GM21390 (cell line): ENCODE results near the gene ATRN.

Source experiments
- ATAC-seq: cut with Tn5 transposase; IDR thresholded peaks from one replicate; pipeline ENCODE4 v1.9.1; 2021; ENCODE audit not compliant: unreplicated experiment

The ATRN gene

GRCh38 chr20:3673221-3674070 is 202.6 kb downstream of the ATRN start:
- no peak for ATAC-seq

GRCh38 chr20:3674447-3674846 is 203.6 kb downstream of the ATRN start:
- no peak for ATAC-seq

DNA sequence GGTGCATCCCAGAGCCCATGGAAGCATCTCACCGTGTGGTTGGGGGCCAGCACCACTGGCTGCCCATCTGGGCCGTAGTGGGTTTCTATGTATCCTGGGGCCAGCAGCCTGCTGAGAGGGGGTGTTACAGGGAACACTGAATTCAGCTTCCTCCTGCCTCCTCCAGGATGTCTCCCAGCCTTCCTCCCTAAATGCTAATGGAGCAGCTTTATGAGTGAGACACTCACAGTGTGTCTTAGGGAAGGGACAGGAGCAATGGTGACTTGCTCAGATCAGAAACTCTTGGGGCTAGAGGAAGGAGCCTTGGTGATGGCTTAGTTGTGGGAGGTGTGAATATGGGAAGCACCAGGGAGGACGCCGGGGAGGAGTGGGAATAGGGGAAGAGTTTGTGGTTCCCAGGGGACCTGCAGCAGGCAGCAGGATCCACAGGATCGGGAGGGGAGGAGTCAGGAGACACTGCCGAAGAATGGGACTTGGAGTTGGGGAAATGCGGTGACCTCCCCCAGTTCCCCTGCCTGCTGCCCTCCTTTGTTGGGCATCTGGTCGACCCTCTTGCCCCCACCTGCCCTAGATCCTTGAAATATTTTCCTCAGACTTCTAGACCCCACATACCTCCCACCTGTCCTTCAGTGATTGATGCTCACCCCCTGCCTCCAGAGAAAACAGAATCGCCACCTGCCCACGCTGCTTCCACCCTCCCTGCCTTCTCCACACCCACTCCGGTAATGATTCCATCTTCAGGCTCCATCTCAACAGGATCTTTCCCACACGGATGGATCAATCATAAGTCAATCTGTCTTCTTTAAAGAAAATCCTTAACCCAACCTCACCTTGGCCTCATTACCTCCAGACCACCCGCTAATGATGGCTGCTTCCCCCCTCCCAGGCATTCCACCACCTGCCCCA is 204.4 kb downstream of the ATRN start:
- ATAC-seq, result no peak

DNA sequence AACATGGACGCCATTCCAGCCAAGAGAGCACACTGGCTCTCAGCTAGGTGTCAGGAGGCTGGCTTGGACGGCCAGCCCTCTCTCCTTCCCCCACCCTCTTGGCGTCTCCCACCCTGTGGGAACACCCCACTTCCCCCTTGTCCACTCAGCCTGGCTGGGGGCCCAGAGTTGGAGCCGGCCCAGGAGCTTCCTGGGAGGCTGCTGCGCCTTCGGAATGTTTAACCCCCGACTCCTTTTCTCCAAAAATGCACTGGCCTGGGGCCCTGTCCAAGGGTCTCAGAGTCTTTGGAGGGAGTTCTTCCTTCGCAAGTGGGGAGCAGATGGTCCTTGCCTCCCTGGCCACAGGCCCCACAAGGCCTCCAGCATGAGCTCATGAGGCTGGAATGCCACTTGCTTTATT is 206.9 kb downstream of the ATRN start:
- ATAC-seq, result no peak

DNA sequence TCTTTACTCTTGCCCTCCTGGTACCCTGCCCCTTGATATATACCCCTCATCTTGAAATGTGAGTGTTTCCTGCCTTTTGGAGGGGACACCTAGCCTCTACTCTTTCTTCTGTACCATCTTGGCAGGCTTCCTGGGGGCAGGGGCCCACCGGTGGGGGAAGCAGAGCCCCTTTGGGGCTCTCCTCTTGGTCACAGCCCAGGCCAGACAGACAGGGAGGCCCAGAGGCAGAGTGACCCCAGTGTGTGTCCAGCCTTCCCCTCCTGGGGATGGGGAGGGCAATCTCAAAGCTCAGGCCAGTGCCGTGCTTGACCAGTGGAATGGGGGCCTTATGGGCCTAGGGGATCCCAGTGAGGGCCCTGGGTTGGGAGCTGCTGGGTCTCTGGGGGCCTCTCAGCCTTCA is 207.4 kb downstream of the ATRN start:
- ATAC-seq, result no peak

DNA sequence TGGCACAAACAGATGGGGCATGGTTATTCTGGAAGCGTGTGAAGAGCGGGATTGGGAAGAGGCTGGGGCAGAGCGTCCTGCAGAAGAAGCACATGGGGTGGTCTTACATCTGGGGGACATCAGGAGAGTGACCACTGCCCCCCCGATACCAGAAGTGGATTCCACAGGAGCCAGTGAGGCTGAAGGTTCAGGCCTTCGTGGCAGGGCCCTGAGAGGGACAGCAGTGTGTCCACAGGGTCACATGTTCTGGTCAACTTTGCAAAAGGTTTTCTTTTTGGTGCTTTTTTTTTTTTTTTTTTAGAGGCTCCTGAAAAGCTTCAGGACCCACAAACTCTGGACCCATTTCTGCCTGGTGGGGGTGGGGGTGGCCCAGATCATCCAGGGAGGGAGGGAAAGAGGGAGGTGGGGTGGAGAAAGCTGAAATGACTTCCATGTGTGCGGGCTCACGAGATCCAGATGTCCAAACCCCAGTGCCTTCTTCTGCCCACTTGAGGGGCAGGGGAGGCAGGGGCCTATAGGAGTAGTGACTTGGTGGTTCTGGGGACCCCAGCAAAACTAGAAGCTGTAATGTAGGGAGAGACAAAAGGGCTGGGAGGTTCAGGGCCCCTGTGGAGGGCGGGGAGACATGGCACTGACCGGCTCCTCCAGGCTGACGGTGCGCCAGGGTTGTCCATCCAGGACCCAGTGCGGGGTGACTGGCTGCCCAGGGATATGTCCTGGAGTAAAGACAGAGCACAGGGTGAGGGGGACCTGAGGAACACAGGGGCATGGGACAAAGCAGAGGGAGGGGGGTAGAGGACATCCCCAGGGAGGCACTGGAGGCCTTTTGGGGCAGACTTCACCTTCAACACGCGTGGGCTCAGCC is 208.3 kb downstream of the ATRN start:
- ATAC-seq, result no peak

DNA sequence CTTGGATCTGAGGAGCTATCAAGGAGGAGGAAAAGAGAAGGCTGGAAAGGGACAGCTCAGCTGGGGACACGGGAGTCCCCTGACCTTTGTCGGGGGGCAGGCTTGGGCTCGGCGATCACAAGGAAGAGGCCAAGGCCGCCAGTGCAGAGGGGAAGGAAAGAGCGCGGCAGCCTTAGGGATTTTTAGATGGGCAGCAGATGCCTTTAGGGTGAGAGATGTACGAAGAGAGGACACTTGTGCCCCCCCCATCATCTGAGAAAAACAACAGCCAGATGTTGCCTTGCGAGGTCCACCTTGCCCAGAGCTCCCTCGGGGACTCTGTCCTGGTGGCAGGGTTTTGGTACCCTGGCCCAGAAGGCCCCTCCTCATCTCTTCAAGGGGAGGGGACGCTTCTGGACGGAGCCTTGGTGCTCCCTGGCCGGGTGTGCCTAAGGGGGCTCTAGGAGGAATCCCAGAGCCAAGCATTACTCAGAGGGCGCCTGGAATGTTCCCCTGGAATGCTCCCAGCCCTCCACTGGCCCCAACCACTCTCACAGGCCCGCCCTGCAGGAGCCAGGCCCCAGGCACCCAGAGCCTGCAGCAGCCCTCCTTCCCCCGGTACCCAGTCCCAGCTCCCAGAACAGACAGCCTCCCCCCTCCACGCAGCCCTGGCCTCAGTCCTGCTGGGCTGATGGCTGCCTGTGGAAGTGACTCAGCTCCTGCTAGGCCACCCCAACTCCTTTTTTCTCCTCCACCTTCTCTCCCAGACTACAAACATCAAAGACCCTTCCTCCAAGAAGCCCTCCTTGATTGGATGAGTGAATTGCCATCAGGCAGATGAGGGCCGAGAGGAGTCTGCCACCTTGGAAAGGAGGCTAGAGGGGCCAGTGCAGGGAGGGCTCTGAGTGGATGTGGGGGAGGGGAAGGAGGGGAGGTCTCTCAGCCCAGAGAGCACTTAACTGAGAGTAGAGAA is 209.2 kb downstream of the ATRN start:
- ATAC-seq, result no peak

DNA sequence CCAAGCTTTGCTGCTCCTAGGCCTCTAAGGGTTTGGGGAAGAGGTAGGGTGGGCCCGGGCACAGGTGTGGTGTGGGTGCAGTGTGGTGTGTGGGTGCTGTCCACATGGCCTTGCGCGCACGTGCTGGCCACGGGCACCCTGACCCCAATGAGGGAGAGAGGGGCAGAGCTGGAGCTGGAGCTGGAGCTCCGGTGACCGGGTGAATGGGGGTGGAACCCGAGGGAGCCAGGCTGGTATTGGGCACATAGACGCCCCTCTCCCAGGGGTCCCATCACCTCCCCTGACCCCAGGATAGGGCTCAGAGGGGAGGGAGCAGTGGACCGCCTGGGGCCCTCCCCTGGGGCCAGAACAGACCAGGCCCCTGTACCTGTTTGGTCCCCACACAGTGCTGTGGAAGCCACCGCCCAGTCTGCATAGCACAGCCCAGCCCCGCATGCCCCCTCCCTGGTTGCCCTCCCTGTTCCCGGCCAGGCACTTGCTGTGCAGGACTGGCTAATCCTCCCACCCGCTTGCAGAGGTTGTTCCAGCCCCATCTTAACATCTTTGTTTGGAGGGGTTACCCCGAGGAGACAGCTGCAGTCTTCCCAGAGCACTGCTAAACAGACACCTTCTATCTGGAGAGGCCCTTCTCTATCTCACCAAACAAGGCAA is 210.0 kb downstream of the ATRN start:
- ATAC-seq, result no peak

DNA sequence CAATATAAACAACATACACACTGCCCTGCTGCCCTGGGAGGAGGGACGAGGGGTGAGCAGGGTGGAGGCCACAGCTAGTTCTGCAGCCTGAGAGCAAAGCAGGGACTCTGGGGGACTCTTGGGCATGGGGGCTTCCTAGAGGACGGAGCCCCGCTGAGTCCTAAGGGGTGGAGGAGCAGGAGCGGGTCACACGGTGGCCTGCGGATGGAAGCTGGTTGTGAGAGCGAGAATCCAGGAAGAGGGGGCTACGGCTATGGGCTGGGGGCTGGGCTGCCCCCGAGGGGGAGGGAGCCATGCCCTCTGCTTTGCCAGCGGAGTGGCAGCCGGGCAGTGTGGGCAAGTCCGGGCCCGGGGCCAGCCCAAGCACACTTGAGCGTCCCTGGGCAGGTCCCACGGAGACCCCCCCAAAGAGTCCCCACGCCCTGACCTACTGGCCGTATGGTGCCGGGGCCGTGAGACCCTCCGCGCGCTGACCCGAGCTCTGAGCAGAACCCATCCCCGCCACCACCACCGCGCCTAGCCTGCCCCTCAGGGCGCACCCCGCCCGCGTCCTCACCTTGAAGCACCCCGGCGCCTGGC is 210.6 kb downstream of the ATRN start:
- ATAC-seq, result no peak

DNA sequence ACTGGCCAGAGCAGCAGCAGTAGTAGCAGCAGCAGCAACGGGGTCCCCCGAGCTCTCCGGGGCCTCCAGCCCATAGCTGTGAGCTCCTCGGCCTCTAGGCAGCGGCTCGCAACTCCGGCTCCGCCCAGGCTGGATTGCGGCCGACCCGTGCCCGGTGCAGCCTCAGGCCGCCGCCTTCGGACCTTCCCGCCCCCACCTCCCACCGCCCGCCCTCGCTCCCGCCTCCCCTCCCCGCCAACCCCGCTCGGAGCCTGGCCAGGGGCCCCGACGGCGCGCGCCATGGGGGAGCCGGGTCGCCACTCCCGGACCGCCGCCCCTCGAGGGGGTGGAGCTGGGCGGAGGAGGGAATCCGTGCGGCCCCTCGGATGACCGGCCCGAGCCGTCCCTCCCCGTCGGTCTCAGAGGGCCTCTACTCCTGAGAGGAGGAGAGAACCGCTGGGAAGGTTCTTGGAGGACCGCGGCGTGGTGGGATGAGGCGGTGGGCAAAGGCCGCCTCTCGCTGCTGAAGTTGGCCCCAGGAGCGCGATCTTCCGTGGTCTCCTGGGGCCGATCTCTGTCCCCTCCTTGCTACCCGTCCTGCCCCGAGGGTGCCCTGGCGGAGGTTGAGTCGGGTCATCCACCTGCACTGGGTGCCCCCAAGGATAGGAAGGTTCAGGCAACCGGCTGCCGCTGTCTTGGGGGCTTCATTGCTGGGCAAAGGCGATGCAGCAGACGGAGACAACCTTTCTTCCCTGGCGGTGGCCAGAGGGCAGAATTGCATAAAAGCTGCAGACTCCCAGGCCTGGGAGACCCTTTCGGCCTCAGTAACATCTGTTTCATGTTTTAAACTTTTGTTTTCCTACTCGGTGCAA is 211.3 kb downstream of the ATRN start, which contains the start of gene ADAM33:
Gene ADAM33 (minus strand): TSS at position 80 of the 851 bp plus-strand sequence. CDS start 6 bp downstream, at position 74.
- no peak for ATAC-seq

DNA sequence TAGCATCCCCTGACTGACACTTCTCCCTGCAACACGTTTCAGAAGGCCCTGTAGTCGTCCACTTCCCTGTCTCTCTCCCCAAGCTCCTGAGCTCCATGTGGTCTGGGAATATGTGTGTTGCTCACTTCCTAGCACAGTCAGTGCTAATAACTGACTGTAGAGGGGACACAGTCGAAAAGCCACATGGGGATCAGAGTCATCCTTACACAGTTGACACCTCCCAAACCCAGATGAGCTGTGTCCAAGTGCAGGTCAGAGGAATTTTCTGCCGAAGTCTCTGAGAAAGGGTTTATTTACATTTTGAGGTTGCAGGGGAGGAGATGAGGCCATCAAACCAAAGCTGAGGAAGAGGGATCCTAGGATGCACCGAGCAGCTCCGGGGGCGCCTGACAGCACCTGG is 214.5 kb downstream of the ATRN start:
- ATAC-seq, result no peak

DNA sequence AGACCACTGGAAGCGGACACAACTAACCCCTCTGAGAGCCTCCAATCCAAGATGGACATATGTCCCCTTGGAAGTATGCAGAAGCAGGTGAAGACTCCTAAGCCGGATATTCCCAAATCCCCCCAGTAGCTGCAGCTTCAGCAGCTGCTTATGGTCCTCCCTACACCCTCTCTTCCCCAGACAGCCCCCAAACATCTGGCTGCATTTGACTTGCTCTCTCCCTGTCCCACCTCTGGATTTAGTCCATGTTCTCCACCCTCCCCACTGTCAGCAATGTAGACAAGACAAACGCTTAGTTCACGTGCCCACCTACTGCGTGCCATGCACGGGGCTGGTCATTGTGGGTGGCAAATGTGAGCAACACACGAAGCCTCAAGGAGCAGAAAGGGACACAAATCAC is 215.6 kb downstream of the ATRN start:
- no peak for ATAC-seq

DNA sequence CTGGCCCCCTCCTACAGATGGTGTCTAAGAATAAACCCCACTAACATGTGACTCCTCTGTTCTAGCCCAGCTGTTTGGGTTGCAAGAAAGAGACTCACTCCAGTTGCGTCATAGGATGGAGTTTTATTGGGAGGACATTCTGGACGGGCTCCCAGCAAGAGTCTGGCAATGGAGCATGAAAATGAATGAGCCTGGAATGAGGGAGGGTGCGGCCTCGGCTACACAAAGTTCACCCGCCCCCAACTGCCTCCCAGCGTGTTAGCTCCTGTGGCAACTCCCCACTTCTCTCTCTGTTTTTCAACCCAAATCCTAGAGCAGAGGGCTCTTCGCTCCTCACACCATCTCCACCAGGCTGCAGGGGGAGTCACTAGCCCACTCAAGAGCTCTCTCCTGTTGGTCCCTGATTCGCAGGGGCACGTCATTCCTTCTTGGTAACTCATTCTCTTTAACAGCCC is 216.1 kb downstream of the ATRN start:
- ATAC-seq, result no peak

GRCh38 chr20:3687655-3688054 is 216.8 kb downstream of the ATRN start:
- no peak for ATAC-seq

- ATAC-seq, result no peak
Measured at GRCh38 chr20:3689978-3690377, 219.2 kb downstream of the ATRN start.

- no peak for ATAC-seq
Measured at GRCh38 chr20:3690413-3690812, 219.6 kb downstream of the ATRN start.

GRCh38 chr20:3691306-3691705 is 220.5 kb downstream of the ATRN start:
- ATAC-seq, result no peak

- ATAC-seq, result no peak
Measured at GRCh38 chr20:3691897-3692296, 221.1 kb downstream of the ATRN start.
